Stimulated activated CD8-positive, alpha-beta memory T cell treated with anti-CD3 and anti-CD28 coated beads, Interleukin-12 subunit alpha, Interleukin-12 subunit beta, amount 100 ng/mL, for 4 hours (primary cell): ENCODE measurements around the gene ZNF469.
"Not testable (repeated sequence)": the region's sequence is repeated elsewhere in the genome, so short reads cannot be mapped to it uniquely, and the experiment has no call there.

ENCODE experiments used
- DNase-seq: peaks from one replicate; pipeline ENCODE4 v3.0.0-alpha.2; 2020; ENCODE audit warnings: low read depth

ZNF469 gene

DNA sequence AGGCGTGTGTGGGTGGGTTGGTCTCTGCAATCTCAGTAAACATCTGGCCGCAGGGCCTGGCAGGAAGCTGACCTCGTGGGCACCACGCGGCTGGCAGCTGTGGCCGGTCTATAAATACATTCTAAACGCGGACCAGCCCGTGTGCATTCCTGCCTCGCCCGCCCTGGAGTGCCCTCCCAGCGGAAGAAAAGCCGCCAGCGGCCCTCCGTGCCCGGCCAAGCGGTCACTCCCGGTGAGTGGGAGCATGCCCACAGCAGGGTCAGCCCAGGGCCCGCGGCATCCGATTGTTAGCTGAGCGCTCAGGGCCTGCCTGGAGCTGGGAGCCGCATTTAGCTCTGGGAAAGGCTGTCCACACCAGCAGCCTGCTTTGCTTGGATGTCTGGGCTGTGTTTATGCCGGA, 10.3 kb downstream of the ZNF469 start:
- no peak for DNase-seq

DNA sequence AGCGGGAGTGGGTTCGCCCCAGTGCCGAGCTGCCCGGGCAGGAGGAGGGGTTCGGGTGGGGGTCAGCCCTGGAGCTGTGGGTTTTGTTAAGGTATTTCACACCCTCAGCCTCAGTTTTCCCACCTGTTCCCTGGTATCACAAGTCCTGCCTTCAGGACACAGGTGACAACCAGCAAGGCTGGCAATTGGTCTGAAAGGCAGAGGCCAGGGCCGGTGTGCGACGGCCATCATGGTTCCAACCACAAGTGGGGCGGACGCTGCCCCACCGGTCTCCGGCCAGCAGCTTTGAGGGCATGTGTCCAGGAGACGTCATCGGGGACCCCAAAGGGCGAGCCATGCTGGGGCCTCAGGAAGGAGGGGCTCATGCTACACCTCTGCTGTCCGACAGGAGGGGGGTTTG, 10.8 kb downstream of the ZNF469 start:
- no peak for DNase-seq

DNA sequence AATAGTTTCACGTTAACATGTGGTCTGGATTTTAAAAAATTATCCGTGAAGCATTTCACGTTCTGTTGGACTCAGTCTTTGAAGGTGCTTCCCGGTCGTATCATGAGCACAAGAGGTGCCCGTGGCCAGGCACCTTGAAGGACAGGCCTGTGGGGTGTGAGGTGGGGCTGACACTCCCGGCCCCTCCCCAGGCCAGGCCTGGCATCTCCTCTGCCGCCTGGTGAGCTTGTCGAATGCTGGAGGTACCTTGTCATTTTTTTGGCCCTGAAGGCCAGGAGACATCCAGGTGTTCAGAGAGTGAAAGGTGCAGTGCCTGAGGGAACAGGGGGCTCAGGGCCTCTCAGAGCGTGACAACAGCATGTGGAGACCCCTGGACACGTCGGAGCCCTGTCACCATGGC, 11.7 kb downstream of the ZNF469 start:
- DNase-seq = no peak

DNA sequence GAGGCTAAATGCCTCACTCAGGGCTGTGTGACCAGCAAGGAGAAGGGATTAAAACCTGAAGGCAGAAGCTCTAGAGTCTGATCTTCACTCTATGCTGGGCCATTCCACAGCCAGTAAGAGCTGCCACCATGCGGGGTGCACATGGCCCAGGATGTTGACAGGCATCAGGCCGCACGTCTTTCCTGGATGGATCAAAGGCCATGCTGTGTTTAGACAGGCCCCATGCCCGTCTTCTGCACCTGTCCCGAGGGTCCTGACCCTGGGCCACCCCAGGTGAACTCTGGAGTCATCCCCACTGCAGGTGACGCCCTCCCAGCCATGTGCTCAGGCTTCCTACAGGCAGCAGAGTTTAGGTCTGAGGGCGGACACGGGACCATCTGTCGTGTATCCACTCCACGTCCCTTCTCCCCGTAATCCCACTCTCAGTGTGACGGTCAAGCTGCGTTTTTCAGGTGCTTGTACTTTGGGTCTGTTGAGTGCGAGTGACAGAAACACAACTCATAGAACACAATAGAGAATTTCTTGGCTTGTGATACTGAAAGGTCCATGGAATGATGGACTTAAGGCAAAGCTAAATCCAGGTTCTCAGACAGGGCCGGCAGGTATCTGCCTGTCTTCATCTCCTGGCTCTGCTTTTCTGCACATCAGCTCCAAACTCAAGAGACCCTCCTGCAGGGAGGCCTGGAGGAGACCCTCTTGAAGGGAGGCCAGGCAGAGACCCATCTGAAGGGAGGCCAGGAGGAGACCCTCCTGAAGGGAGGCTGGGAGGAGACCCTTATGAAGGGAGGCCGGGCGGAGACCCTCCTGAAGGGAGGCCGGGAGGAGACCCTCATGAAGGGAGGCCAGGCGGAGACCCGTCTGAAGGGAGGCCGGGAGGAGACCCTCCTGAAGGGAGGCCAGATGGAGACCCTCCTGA, 13.2 kb downstream of the ZNF469 start:
- DNase-seq = no peak

DNA sequence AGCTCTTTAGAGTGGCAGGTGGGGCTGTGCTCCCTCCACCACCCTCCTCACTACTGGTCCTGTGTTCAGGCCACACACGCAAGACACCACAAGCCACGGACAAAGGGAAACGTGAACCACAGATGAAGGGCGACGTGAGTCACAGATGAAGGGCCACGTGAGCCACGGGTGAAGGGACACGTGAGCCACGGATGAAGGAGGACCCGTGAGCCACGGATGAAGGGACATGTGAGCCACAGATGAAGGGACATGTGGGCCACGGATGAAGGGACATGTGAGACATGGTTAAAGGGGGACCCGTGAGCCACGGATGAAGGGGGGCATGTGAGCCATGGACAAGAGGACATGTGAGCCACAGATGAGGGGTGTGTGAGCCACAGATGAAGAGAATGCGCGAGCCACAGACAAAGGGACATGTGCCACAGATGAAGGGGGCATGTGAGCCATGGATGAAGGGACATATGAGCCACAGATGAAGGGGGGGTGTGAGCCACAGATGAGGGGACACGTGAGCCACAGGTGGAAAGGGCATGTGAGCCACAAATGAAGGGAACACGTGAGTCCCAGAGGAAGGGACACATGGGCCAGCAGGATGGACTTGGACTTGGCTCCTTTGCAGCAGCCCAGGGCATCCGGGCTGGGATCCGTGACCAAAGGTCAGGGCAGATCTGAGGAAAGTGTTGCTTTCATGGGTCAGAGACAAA, 15.6 kb downstream of the ZNF469 start:
- no peak for DNase-seq

DNA sequence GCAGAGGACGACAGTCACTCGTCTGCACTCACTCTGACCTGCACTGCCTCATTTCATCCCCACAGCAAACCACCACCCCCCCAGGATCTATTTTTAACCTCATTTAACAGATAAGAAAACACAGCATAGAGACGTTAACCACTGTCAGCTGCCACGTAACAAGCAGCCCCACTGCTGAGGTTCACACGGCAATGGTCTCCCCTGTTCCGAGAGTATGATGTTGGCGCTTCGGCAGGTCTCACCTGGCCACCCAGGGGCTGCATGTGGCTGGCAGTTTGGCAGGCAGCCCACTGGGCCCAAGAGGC, 16.1 kb downstream of the ZNF469 start:
- DNase-seq = no peak

DNA sequence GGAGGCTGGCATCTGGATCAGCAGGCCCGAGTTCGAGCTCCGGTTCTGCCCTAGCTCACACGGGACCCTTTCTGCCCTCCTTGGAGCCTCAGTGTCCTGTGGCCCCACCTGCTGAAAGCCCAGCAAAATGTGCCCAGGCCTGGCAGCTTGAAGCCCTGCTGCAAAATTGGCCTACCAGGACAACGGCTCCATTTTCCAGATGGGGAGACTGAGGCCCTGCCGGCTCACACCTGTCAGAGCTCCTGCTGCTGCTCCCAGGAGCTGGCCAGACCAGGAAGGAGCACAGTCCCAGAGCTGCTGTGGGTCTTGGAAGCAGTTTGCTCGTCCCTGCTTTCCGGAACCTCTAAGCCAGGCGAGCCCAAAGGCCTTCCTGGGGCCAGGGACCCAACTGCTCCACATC, 17.4 kb downstream of the ZNF469 start:
- no peak for DNase-seq

DNA sequence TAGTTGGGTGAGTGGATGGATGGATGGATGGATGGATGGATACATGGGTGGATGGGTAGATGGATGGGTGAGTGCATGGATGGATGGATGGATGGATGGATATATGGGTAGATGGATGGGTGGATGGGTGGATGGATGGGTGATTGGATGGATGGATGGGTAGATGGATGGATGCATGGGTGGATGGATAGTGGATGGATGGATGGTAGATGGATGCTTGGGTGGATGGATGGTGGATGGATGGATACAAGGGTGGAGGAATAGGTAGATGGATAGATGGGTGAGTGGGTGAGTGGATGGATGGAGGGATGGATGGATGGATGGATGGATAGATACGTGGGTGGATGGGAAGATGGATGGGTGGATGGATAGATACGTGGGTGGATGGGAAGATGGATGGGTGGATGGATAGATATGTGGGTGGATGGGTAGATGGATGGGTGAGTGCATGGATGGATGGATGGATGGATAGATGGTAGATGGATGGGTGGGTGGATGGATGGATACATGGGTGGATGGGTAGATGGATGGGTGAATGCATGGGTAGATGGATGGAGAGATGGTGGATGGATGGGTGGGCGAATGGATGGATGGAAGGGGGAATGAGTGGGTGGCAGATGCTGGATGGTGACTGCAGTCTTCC, 19.0 kb downstream of the ZNF469 start:
- no peak for DNase-seq

DNA sequence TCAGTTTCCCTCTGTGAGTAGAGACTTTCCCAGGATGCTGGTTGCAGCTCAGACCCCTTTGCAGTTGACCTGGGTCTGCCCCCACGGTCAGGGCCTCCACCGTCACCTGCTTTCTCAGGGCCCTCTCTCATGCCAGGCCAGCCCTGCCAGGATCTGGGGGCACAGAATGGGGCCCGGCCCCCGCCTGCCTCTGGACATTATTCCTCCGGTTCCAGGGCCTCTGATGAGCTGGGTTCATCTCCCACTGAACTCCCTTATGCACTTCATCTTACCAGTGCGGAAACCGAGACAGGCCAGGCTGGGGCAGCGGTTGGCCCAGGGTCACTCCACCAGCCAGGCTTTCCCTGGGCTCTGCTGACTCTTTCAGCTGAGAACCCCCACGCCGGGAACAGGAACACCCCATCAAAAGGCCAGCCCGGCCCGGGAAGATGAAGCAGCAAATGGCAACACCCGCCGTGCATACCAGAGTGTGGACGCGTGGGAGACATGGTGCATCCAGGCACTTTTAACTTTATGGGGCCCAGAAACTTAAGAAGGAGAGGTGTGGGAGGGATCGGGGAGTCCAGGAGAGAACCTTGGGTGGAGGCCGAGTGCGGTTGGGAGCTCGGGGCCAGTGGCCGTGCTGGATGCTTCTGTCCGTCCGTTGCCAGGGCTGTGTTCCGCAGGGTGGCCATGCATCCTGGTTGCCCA, 19.9 kb downstream of the ZNF469 start:
- DNase-seq = no peak

DNA sequence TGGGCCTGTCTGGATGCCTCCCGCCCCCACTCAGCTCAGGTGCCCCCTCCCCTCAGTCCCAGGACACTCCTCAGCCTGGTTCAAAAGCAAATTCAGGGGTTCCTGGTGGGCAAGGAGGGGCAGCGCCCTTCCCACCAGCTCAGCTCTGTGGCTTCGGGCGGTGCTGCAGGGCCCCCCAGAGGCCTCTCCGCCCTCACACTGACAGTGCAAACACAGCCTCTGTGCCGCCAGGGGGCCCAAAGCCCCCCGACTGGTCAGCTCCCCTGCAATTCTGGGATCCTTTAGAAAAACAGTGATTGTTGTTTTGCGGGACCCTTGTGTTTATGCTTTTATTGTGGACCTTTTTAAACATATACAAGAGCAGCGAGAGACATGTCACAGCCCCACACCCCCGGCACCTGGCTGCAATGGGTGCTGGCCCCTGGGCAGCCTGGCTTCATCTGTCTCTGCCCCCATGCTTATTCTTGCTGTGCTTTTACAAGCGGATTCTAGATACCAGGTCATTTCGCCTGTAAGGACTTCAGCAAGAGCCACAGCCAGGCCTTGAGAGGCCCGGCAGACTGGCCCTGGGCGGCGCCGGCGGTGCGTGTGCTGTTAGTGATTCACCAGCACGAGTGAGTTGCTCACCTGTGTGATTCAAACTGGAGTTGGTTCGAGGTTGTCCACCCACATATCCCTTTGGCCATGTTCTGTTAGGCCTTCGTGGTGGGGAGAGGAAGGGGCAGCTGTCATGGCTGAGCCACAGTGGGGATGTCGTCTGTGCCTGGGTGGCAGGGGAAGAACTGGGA, 21.2 kb downstream of the ZNF469 start:
- no peak for DNase-seq

DNA sequence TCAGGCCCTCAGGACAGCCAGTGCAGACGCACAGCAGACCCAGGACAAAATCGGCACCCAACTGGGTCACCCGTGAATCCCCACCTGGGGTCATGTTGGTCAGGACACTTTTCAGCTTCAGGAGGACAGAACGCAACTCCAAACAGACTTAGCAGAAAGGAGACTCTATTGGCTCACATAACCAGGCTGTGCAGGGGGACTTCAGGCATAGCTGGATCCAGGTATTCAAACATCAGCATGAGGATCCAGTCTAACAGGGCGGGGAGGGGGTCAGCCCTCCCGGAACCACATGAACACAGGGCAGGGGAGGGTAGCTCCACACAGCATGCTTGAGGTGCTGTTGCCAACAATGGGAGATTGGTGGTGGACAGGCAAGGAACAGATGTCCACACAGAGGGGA, 22.0 kb downstream of the ZNF469 start:
- DNase-seq = no peak

DNA sequence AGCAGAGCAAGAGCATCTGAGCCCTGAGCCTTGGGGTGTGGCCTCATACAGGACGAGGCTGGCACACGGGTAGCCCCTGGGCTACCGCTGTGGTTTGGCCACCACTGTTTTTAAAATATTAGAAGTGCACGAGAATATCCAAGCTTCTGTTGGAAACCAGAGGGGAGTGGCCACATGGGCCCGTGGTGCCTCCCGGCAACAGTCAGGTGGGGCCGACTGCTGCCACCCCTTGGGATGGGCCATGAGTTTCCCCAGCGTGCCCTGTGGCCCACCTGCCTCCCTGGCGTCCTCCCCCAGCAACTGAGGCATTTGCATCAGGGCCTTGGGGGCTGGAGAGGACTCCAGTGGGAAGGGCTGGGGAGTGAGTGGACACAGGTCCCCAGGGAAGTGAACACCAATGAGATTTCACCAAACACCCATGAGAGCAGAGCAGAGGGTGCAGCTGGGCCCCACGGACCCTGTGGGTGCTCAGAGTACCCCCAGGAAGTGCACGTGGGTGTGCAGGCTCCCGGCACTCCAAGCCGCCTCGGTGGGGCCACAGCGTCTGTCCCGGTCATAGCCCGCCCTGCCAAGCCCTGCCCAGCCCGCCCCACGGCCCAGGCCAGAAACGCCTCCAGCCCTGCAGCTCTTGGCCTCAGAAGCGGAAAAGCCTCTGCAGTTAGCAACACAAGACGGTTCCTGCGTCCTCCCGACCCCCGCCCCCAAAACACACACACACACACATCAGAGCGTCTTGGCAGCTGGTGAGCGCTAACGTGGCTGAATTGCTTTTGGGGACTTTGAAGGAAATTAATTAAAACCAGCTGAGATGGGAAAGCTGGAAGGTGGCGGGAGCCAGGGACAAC, 22.7 kb downstream of the ZNF469 start:
- DNase-seq = no peak

DNA sequence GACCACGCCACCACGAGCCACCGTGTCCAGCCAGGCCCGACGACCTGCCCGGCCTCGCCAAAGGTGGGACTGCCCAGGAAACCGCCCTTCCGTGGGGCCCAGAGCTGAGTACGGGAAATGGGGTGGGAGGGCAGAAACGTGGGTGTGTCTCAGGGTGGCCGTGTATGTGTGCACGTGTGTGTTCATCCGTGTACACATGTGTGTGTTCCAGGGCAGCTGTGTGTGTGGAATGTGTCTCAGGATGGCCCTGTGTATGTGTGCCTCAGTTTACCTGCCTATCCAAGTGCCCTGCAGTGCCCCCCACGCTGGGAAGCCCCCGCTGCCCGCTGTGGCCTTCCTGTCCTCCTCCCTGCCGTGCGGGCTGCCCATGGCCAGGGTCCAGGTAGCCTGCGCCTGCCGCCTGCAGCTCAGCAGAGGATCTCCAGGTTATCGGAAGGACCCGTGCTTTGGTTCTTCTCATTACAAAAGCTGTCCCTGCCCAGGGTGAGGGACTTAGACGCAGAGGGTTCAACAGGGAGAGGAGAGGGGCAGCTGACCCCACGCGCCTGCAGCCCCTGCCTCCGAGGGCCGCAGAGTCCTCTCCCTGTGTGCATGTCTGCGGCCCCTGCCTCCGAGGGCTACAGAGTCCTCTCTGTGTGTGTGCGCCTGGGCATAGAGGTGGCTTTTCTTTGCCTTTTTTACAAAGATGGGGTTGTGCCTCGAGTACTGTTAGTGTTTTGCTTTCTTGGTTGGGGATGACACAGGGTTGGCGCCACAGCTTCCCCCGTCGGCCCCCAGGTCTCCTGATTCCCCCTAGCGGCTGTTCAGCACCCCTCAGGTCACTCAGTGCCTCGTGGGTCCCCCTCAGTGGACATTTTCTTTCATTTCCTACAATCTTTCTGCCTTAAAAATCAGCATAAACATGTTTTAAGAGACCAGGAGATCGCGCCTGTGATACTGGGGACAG, 23.6 kb downstream of the ZNF469 start:
- no peak for DNase-seq

DNA sequence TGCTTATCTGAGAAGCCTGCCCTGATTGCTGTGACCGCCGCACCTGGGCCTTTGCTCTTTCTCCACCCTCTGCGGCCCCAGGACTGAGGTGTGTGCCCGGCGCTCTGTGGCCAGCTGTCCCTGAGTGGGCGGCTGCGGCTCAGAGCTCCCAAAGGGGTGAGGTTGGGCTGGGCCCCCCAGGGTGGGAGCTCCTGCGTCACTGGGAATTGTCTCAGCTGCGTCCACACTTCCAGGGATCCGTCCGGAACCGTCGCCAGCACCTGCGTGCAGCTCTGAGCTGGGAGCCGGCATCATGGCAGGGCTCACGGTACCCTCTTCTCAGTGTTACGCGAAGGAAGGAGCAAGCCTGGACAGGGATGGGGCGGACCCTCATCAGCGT, 24.3 kb downstream of the ZNF469 start:
- DNase-seq = no peak

DNA sequence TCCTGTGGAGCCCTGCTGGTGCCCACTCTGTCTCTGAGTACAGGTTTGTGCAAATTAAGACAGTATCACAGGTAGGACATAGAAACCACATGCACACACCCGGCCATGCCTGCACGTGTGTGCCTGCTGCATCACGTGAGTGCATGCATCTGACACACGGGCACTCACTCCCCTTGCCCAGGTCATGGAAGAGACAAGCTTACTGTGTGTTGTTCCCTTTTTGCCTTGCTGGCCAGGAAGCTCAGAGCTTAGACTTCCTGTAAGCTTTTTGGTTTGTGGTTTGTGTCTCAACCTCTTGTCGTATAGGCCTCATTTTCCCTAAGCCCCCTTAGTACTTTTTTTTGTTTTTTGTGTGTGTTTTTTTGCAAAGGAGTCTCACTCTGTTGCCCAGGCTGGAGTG, 25.0 kb downstream of the ZNF469 start:
- DNase-seq = no peak

DNA sequence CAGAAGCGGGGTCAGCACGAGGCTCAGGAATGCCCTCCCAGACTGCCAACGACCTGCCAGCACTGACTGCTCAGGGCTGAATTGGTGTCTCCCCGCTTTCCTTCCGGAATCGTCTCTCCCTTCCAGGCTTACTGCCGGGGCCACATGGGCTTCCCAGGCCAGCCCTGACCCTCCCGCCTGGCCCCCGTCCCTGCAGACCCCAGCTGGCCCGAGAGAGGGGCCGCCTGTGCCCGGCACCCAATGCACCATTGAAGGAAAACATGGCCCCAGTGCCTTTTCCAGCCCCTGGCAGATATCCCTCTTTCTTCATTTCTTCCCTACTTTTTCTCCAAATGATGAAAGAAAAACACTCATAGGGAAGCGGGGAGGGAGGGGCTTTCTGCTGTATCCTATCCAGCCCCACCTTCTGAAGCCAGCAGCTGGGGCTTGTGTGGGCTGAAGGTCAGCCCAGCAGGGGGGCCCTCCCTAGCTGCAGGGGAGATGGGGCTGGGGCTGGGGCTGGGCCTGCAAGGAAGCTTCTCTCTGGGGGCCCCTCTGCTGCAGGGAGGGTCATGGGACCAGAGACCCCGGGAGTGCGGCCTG, 25.9 kb downstream of the ZNF469 start:
- DNase-seq = no peak

DNA sequence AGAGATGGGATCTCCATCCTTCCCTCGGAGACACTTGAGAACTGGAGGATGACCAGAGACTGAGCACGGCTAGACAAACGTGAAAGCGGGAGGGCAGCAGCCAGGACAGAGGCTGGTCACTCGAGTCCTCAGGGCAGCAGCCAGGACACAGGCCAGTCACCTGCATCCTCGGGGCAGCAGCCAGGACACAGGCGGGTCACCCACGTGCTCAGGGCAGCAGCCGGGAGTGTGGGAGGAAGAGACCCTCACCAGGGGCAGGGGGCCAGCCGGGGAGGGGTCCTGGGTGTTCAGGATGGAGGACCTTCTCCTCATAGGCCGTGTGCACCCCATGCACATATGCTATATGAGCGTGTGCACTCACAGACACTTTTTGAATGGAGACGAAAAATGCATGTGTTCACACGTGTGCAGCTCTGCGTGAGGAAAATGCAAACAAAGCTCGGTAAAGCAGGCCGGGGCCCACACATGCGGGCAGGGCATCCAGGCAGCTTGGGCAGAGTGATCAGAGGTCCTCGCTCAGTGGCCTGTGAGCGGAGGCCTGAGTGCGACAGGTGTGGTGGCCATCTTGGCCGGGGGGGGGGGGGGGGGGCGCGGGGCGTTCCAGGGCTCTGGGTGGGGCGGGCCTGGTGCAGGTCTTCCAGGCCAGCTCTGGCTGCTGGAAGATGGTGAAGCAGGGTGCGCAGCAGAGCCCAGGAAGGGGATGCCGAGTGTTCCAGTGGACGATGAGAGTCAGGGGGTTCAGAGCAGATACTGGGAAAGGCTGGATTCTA, 26.7 kb downstream of the ZNF469 start:
- no peak for DNase-seq

DNA sequence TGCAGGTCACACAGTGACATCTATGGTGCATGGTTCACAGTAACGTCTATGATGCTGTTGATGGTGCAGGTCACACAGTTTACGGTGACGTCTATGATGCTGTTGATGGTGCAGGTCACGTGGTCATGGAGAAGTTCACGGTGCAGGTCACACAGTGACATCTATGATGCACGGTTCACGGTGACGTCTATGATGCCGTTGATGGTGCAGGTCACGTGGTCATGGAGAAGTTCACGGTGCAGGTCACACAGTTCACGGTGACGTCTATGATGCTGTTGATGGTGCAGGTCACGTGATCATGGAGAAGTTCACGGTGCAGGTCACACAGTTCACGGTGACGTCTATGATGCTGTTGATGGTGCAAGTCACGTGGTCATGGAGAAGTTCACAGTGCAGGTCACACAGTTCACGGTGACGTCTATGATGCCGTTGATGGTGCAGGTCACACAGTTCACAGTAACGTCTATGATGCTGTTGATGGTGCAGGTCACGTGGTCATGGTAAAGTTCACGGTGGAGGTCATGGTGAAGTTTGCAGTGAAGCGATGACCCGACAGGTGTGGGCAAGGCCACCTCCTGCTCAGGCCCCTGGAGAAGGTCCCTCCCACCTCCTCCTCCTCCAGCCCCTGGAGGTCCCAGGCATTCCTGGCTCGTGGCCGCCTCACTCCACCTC, 27.7 kb downstream of the ZNF469 start:
- DNase-seq = not testable (repeated sequence)
